ENCODE measurements around the gene LDLRAD3.

The LDLRAD3 gene

DNA sequence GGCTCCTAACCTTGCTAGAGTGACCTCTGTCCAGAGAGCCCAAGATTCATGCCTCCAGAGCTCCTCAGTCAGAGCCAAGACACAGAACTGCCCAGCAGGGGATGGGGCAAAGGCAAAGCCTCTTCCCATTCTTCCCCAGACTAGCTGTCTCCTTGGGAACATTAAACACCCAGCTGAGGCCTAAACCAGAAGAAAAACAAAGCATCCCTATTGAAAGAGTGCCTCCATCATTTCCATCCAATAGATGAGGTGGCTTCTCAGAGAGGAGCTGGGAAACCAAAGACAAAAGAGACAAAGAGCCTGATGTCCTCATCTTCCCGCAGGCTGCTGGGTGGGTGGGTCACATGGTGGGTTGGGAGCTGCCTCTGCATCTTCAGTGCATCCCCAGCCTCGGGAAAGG is 308.0 kb downstream of the LDLRAD3 start:
- no peak for DNase-seq

DNA sequence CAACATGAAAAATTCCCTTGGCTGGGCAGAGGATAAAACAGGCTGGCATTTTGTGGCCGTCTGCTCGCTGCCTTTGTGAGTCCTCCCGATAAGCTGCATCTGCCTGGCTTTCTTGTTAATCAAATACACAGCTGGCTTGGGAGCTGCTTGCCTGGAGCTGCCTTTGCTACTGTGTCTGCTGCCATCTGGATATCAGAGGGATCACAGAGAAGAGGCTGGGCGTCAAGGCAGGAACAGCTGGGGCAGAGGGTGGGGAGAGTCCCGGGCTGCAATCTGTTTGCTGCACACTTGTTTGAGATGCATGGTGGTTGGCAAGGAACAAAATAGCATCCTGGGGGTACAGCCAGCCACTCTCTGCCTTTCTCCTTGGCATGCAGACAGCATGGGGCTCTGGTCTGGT is 309.4 kb downstream of the LDLRAD3 start:
- no peak for DNase-seq

DNA sequence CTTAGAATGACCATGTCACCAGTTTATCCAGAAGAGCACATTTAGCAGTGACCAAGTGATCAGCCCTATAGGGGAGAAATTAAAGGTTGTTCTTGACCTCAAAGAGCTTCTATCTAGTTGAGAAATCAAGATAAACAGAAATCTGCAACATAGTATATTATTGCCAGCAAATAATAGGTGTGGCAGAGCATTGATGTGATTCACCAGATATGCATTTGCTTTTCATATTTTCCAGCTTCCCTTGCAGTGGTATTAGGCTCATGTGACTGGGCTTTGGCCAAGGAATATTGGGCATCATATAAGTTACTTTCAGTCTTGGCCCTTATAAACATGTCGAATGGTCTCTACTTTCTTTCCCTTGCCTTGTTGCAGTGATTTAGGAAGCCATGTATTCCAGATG is 310.9 kb downstream of the LDLRAD3 start:
- DNase-seq: peak; percentile 24

DNA sequence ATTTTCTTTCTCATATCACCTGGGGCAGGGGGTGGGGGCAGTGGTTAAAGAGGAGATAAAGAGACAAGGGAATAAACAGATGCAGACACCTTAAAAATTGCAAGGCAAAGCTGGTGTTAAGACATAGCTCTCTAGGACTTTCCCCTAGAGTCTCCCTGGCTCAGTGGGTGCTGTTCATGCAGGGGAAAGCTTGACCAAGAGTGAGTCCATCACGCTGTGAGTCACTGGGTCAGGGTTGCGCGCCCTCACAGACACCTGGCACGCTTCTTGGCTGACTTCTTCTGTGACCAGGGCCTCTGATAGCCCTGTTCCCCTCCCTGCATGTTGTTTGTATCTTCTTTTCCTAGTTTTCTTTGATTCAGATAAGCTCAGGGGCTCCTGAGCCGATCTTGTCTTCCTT is 313.5 kb downstream of the LDLRAD3 start:
- no peak for DNase-seq

- peak; percentile 77 for DNase-seq
Measured at GRCh38 chr11:36258730-36259360, 315.0 kb downstream of the LDLRAD3 start.

DNA sequence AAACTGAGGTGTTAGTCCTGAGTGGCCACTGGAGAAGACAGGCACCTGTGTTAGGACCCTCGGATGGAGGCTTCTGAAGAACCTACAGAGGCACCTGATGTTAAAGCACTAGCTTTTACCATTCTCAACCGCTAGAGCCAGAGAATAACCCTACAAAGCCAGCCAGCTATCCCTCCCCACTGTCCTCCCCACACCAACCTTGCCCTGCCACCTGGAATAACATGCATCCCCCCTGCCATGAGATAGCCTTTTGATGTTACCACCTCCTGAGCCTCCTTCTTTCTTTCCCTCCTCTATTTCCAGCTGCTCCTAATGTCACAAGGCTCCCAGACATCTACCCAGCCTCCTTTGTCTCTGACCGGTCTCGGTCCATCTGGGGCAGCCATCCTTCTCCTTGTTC is 317.2 kb downstream of the LDLRAD3 start:
- DNase-seq: no peak

DNA sequence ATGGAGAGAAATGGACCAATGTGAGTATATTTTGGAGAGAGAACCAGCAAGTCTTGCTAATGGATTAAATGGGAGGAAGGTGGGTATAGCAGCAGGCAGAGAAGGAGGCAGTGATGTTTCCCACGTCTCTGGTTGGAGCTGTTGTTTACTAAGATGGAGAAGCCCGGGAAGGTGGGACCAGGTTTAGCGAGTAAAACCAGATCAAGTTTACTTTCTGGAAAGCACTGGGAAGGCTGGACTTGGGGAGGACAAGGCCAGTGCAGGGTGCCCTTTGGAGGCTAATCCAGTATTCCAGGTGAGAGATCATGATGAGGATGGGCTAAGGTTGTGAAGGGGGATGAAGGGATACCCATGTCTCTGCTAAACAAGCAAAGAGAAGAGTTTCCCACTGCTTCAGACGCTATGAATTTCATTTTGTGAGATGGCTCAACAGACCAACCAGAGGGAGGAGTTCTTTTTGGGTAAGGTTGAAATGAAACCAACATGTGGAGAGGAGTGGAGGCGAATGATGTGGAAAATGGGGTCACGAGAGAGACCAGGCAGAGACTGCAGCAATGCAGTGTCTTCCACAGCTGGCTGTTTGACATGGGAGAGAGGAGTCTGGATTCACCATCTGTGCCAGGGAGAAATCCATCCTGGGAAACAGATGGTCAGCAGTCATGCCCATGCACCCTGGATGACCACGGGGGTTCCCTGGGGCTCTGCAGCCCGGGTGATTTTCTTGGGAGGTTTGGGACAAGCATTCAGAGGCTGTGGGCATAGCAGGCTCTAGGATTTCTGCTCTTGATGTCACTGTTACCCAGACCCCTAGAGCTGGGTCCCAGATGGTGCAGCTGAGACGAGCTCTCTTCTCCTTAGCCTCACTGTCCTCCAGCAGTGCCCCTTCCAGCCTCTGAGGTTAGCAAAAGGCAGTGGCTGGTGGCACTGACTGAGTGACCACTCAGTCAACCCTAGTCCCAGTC is 320.4 kb downstream of the LDLRAD3 start:
- DNase-seq: no peak

DNA sequence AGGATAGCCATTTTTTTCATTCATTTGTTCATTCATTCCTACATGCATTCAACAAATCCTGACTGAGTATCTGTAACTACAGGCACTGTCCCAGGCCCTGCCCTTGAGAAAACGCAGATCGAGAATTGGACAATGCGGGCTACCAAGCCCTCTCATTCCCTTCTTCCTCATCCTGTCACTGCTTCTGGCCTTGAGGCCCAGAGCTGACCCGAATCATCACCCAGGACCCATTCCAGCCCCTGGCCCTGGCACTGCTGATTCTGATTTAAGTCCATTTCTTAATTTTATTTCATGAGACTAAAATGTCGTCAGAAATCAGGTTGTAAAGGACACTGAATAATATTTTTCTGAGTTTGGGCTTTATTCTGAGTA is 321.1 kb downstream of the LDLRAD3 start:
- DNase-seq: no peak

- DNase-seq: peak; percentile 48
Measured at GRCh38 chr11:36265793-36266628, 322.1 kb downstream of the LDLRAD3 start.

- no peak for DNase-seq
Measured at GRCh38 chr11:36266767-36267166, 322.9 kb downstream of the LDLRAD3 start.

DNA sequence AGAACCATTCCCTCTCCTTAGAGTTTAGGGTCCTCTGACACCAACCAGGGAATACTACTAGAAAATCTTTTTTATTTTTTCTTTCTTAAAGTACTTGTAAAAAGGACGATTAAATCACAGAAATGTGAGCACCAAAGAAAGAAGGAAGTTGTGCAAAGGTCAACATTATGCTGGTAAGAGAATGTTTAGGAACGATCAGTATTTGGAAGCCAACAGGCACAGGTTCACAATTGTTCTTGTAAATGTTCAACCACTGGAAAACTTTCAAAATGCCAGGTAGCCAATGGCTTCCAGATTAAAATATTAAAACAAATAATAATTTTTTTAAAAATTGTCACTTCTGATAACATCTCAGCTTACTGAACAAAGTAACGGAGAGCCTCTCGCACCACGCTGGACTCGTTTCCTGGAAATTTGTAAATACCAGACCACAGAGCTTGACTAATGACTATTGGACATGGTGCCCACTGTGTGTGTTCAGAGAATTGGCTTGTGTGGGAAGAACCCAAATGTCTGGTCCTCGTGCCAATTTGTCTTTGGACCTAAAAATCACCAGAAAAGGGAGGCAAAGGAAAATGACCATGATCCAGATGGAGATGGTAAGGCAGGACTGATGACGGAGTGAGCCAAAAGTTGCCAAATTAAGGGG is 324.6 kb downstream of the LDLRAD3 start:
- no peak for DNase-seq

GRCh38 chr11:36270701-36271100 is 326.8 kb downstream of the LDLRAD3 start:
- no peak for DNase-seq

GRCh38 chr11:36271794-36272407 is 328.0 kb downstream of the LDLRAD3 start:
- DNase-seq: no peak

DNA sequence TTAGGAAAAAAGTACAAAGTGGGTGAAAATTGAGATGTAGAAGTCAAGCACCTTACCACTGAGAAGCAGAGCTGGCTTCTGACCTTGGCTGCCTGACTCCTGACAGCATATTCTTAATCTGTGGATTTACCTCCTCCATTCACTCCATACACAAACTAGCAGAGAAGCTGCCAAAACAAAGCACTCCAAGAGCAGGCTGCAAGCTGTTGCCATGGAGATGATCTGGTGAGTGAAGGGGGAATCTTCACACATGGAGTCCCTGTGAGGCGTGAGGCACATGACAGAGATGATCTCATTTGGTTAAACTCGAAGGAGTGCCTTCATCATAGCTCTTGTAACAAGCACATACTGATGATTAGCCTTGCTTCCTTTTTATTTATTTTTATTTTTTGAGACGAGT is 329.2 kb downstream of the LDLRAD3 start:
- DNase-seq: no peak

DNA sequence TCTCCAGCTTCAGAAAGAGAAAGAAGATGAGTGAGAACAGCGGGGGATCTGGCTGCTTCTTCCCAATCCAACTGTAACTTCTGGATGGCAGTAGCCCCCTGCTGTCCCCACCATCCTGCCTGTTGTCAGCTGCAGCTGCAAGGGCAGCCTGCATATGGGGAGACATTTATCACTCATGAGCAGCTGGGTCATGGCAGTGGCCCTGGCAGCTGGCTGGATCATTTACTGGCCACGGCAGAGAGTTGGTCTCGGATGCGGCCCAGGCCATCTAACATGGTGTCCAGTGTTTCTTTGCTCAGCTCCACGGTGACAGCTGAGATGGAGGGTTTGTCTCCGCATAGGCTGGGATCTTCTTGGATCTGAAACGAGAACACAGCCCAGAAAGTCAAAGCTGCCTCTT is 330.6 kb downstream of the LDLRAD3 start:
- DNase-seq: no peak

- no peak for DNase-seq
Measured at GRCh38 chr11:36278531-36279282, 334.8 kb downstream of the LDLRAD3 start.

GRCh38 chr11:36280531-36280930 is 336.7 kb downstream of the LDLRAD3 start:
- DNase-seq: no peak
